Fibroblast of lung (primary cell): ENCODE measurements around the gene SLC34A1. TPM values are rescaled to one million over a fixed set of nuclear protein-coding genes. Genes with fewer than 3 reads are reported as not detected.

ENCODE experiments used
- DNase-seq, 2 donors: peaks; one replicate each; pipeline versions ENCODE4 v3.0.0 to v3.0.0-alpha.2; 2010; ENCODE audit warnings: low read depth in 2 of 2
- H2AFZ ChIP-seq: 2 replicates; pipeline ENCODE4 v1.5.1; 2012; ENCODE audit warnings: low read length, control low read depth, inconsistent platforms
- H3K27ac ChIP-seq: 2 replicates; pipeline ENCODE4 v1.5.1; 2011; ENCODE audit warnings: low read length, control low read depth; ENCODE audit not compliant: insufficient read depth
- H3K27me3 ChIP-seq: 2 replicates; pipeline ENCODE4 v1.5.1; 2011; ENCODE audit warnings: mild to moderate bottlenecking, low read length; ENCODE audit not compliant: control insufficient read depth, insufficient read depth
- H3K36me3 ChIP-seq: 2 replicates; pipeline ENCODE4 v1.5.1; 2011; ENCODE audit warnings: low read length; ENCODE audit not compliant: control insufficient read depth, insufficient read depth
- H3K4me1 ChIP-seq: 2 replicates; pipeline ENCODE4 v1.5.1; 2011; ENCODE audit warnings: low read length; ENCODE audit not compliant: control insufficient read depth, insufficient read depth; ENCODE audit errors: extremely low read depth
- H3K4me2 ChIP-seq: 2 replicates; pipeline ENCODE4 v1.5.1; 2011; ENCODE audit warnings: low read length, control low read depth; ENCODE audit not compliant: insufficient read depth; ENCODE audit errors: extremely low read depth
- H3K4me3 ChIP-seq, 4 experiments: fragments of 200-600 bp in 1 of 4; sonication (generic) in 1 of 4; replicated peaks in 1 of 4; 2 replicates each; pipeline ENCODE4 v1.5.1; 2011 to 2016; ENCODE audit warnings: low read length in 4 of 4, low read depth in 3 of 4, mild to moderate bottlenecking in 3 of 4, control low read depth in 2 of 4, inconsistent platforms in 1 of 4, mixed read lengths in 1 of 4; ENCODE audit not compliant: insufficient read depth in 1 of 4; ENCODE audit errors: control extremely low read depth in 1 of 4
- H3K79me2 ChIP-seq: 2 replicates; pipeline ENCODE4 v1.5.1; 2012; ENCODE audit warnings: mild to moderate bottlenecking, low read length, inconsistent platforms; ENCODE audit not compliant: control insufficient read depth, insufficient read depth
- H3K9ac ChIP-seq: 2 replicates; pipeline ENCODE4 v1.5.1; 2011; ENCODE audit warnings: mild to moderate bottlenecking, low read length, control low read depth; ENCODE audit not compliant: insufficient read depth
- H3K9me3 ChIP-seq: 2 replicates; pipeline ENCODE4 v1.5.1; 2012; ENCODE audit warnings: low read depth, low read length; ENCODE audit not compliant: control insufficient read depth, insufficient read depth
- H4K20me1 ChIP-seq: 2 replicates; pipeline ENCODE4 v1.5.1; 2011; ENCODE audit warnings: low read length; ENCODE audit not compliant: control insufficient read depth, insufficient read depth; ENCODE audit errors: extremely low read depth
- EZH2 ChIP-seq: IDR thresholded peaks from 2 replicates; pipeline ENCODE4 v1.5.1; 2012; ENCODE audit warnings: low read length, control low read depth, mild to moderate bottlenecking; ENCODE audit errors: missing control alignments
- polyA plus RNA-seq, 2 donors: library from polyadenylated mRNA; depleted of rRNA in 1 of 2; stranded (reverse) in 1 of 2; unstranded in 1 of 2; fragments of >200 nt; gene quantifications; 2 replicates each; pipeline ENCODE4 v1.2.1, GENCODE V29; 2011 to 2012; ENCODE audit warnings: missing spikeins in 1 of 2
- total RNA-seq: library from RNA; depleted of rRNA; stranded (reverse); fragments of >200 nt; gene quantifications from 2 replicates; pipeline ENCODE4 v1.2.1, GENCODE V29; 2014
- TF ChIP-seq, protein P1 (sequence below), 2 donors: IDR thresholded peaks in 1 of 2; conservative IDR thresholded peaks in 1 of 2; 1 replicate in 1 of 2; 2 replicates in 1 of 2; pipeline ENCODE4 v1.5.1; 2011 to 2012; ENCODE audit warnings: low read length in 2 of 2, control low read depth in 1 of 2, inconsistent platforms in 1 of 2, low read depth in 1 of 2, mild to moderate bottlenecking in 1 of 2

The SLC34A1 gene
- total and polyA plus RNA-seq, 2 donors (not counting 1 experiment from before 2014, with no cell fraction given) = not detected

- no peaks in the 10 kb centered on the region for H3K27me3 ChIP-seq
- no peak overlapping the region for H3K9ac ChIP-seq
- DNase-seq = no peak
- H2AFZ ChIP-seq = no peak overlapping the region
- H3K4me2 ChIP-seq = no peak overlapping the region
- no peak overlapping the region for H3K4me3 ChIP-seq
- no peak overlapping the region for H3K27ac ChIP-seq
- H3K36me3 ChIP-seq = no peaks in the 10 kb centered on the region
- H4K20me1 ChIP-seq = no peaks in the 10 kb centered on the region
- no peaks in the 10 kb centered on the region for H3K9me3 ChIP-seq
- no peaks in the 10 kb centered on the region for H3K79me2 ChIP-seq
- TF ChIP-seq, protein P1, sequence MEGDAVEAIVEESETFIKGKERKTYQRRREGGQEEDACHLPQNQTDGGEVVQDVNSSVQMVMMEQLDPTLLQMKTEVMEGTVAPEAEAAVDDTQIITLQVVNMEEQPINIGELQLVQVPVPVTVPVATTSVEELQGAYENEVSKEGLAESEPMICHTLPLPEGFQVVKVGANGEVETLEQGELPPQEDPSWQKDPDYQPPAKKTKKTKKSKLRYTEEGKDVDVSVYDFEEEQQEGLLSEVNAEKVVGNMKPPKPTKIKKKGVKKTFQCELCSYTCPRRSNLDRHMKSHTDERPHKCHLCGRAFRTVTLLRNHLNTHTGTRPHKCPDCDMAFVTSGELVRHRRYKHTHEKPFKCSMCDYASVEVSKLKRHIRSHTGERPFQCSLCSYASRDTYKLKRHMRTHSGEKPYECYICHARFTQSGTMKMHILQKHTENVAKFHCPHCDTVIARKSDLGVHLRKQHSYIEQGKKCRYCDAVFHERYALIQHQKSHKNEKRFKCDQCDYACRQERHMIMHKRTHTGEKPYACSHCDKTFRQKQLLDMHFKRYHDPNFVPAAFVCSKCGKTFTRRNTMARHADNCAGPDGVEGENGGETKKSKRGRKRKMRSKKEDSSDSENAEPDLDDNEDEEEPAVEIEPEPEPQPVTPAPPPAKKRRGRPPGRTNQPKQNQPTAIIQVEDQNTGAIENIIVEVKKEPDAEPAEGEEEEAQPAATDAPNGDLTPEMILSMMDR (conservative IDR thresholded peaks at IDR 0.05 in 1 of 2, IDR thresholded peaks at IDR 0.05 in 1 of 2; ENCODE audit: low read depth in 1 of 2, low read length in 2 of 2) = no peak
- TF ChIP-seq EZH2 = no peak
- no peaks in the 10 kb centered on the region for H3K4me1 ChIP-seq
These were observed 8.1 kb upstream of the SLC34A1 start for GRCh38 chr5:177376107-177376506.

DNA sequence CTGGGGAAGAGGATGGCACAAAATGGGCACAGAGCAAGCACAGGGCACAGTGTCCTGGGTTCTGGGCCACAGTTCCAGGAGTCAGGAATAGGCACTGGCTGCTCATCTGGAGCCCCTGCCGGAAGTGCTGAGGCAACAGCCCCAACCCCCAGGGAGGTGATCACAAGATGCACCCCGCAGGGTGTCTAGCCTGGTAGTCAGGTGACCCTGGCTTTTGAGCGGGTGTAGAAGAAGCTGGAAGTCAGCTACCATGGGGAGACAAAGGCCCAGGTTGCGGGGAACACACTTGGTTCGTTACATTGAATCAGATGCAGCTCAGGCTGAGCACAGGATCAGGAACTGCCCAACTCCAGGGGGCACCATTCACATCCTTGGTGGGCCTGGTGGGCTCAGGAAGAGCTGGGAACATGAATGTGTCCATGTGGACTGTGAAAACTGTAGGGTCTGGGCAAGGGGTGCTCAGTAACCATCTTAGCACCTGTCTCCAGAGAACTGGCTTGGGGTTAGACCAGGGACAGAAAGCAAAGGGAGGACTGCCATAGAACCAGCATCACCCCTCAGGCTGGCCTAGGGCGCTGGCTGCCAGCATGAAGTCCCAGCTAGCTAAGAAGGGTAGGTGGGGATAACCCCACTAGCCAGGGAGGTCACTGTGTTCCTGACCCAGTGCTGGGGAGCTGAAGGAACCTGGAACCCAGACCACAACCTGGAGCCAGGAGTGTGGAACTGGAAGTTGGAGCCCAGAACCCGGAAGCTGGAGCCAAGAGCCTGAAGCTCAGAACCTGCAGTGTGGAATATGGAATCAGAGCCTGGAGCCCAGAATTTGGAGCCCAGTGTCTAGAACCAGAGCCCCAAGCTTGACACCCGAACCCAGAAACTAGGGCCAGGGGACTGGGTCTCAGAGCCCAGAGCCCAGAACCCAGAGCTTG, 6.1 kb upstream of the SLC34A1 start:
- H3K36me3 ChIP-seq = no peaks in the 10 kb centered on the region
- H3K79me2 ChIP-seq = no peaks in the 10 kb centered on the region
- H3K4me2 ChIP-seq = no peak overlapping the region
- TF ChIP-seq, protein P1 (conservative IDR thresholded peaks at IDR 0.05 in 1 of 2, IDR thresholded peaks at IDR 0.05 in 1 of 2; ENCODE audit: low read depth in 1 of 2, low read length in 2 of 2) = no peak
- no peak for TF ChIP-seq EZH2
- no peak for DNase-seq
- H4K20me1 ChIP-seq = no peaks in the 10 kb centered on the region
- H3K4me3 ChIP-seq = no peak overlapping the region
- H3K4me1 ChIP-seq = no peaks in the 10 kb centered on the region
- H3K27ac ChIP-seq = no peak overlapping the region
- H3K9me3 ChIP-seq = no peaks in the 10 kb centered on the region
- H2AFZ ChIP-seq = no peak overlapping the region
- H3K27me3 ChIP-seq = peaks cover 8% of the 10 kb centered on the region
- H3K9ac ChIP-seq = no peak overlapping the region

DNA sequence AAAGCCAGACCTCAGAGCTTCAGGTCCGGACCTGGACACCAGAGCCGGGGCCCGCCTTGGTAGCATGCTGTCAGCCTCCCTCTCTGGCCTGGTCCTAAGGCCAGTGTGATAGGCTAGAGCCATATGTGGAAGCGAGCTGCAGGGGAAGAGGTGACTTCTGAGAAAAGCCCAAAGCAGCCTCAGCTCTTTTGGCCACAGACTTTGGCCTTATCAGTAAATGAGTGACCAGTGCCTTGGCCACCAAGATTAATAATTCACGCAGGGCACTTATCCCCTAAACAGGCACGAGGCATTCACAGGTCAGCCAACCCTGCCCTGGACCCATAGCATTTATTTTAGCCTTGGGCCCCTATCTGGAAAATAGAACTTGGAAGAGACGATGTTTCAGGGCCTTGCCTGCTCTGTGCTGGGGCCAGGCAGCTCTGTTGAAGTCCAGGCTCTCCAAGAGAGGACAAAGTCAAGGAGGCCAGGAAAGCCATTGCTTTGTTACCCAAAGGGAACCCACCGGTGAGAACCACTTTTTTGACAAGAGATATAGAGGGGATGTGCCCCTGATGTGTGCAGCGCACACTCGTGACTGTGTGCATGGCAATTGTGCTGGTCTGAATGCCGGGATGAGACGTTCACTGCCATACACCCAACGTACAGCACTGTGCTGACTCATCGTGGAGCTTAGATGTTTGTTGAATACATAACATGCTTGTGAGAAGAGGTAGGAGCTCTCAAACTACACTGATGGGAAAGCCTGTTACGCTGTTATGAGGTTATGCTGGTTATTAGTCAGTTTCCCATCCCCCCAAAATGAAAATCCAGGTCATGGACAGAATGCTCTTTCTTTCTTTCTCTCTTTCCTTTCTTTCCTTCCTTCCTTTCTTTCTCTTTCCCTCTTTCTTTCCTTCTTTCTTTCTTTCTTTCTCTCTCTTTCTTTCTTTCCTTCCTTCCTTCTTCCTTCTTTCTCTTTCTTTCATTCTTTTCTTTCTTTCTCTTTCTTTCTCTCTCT, 5.0 kb upstream of the SLC34A1 start:
- no peak overlapping the region for H3K9ac ChIP-seq
- no peaks in the 10 kb centered on the region for H3K9me3 ChIP-seq
- no peaks in the 10 kb centered on the region for H3K36me3 ChIP-seq
- H4K20me1 ChIP-seq = no peaks in the 10 kb centered on the region
- no peak overlapping the region for H3K27ac ChIP-seq
- H3K79me2 ChIP-seq = no peaks in the 10 kb centered on the region
- peak; percentile 77 to 92 for DNase-seq
- peaks cover 18% of the 10 kb centered on the region for H3K27me3 ChIP-seq
- H3K4me2 ChIP-seq = no peak overlapping the region
- no peak overlapping the region for H3K4me3 ChIP-seq
- TF ChIP-seq, protein P1 (conservative IDR thresholded peaks at IDR 0.05 in 1 of 2, IDR thresholded peaks at IDR 0.05 in 1 of 2; ENCODE audit: low read depth in 1 of 2, low read length in 2 of 2) = no peak
- TF ChIP-seq EZH2 = no peak
- no peak overlapping the region for H2AFZ ChIP-seq
- H3K4me1 ChIP-seq = no peaks in the 10 kb centered on the region
